D341Med (cell line): ENCODE results near the gene SMIM41.
"Not testable (repeated sequence)": the region's sequence is repeated elsewhere in the genome, so short reads cannot be mapped to it uniquely, and the experiment has no call there.

Experiments
- DNase-seq: peaks from one replicate; pipeline ENCODE4 v3.0.0; 2012; ENCODE audit warnings: low spot score

The SMIM41 gene

DNA sequence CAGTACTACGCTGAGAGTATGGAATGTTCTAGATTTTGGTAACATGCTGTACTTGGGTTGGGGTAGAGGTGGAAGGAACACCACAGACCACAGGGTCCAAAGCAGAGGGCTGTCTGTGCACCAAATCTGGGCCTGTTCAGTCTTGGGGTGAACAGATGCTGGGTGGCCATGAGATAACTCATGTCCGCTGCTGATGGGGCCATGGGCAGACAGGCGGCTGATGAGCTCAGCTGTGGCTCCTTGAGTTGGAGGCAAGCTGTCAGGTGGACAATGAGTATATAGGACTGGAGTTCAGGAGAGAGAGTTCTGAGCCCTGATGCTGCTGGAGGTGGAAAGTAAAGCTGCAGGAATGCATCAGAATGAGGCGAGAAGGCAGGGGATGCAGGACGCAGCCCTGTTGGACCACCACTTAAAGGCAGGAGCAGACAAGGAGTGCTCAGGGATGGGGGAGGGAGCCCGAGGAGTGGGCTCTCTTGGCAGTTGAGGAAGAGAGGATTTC is 6.2 kb downstream of the SMIM41 start:
- DNase-seq: peak; percentile 18

DNA sequence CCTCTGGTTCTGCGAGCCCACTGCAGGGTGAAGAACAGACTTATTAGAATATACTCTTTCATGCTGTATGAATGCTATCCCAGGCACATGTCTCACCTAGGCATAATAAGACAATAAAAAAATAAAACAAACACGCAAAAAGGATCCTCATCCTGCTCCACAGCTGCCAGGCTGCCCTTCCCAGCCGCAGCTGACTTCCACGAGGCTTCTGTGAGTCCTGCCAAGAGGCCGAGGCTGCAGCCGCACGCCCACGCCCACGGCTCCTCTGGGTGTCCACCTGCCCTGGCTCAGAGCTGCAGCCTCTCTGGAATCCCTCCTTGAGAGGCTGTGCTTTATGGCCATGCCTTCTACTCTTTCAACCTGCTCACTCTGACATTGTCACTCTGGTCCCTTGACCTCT is 6.9 kb downstream of the SMIM41 start:
- DNase-seq: no peak

DNA sequence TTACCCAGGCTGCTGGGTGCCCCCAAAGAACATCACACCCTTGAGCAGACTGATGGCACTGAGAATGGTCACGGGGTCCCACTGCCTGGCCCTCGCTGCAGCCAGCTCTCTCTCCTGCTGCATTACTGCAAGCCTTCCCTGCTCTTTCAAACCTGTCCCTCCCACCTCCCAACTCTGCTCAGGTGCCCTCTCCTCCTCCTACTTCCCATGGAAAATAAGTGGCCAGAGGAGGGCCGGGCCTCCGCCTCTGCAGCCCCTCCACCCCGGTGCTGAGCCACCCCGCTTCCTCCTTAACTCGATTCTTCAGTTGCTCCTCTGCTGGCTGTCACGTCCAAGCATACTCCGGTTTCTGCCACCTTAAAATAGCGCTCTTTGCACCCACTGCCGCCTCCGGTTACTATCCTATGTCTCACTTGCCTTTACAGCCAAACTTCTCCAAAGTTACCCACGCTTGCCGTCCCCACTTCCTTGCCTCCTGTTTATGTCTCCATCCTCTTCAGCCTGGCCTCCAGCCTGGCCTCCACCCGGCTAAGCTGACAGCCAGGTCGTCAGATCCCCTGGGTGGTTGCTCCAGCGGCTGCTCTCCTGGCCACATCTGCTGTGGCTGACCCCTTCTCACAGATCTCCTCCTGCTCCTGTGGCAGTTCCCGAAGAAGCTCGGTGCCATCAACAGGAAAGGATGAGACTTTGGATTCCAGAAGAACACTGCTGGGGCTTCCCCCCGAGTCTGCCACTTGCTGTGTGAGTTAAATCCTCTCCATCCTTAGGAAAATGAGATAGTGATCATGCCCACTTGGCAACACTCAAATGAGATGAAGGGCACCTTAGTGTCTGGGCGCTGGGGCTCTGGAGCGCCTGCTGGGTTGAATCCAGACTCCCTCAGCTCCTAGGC is 7.7 kb downstream of the SMIM41 start:
- DNase-seq: no peak

DNA sequence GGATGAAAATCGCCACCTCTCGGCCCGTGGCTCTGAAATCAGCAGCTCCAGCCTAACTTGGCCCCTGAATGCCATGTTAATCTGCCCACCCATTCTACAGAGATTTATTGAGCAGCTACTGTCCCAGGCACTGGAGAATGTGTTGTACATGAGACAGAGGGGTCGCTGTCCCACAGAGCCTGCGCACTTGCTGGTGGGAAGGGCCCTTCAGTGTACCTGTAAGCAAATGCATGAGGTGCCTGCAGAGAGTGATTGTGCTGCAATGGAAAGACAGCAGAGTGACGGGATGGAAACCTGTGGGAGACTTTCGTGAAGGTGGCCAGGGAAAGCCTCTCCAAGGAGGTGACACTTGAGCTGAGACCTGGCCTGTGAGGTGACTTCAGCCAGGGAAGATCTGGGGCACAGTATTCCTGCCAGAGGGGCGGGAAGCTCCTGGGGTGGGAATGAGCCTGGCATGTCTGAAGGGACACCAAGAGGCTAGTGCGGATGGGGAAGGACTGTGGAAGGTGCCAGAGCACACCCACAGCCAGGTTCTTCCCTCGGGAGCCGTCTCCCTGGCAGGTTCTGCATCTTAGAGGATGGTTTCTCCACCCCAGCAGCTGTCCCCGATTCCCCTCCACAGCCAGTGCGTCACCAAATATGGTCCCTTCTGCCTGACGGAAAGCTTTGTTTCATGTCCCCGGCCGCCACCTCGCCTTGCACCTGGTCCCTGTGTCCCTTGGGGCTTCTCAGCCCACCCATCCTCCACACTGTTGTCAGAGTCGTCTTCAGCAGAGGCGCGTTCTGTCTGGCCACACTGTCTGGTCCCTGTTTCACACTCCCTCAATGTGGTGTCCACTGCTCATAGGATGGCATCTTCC is 8.7 kb downstream of the SMIM41 start:
- peak; percentile 63 for DNase-seq

DNA sequence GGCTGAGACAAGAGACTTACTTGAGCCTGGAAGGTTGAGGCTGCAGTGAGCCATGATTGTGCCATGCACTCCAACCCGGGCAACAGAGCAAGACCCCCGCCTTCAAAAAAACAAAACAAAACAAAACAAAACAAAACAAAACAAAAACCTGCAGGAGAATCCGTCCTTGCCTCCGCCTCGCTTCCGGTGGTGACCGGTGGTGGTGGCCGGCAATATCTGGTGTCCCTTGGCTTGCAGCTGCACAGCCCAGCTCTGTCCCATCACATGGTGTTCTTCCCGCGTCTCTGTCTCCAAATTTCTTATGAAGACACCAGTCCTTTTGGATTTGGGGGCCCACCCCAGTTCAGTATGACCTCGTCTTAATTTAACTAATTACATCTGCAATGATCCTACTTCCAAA is 10.0 kb downstream of the SMIM41 start:
- DNase-seq: no peak

DNA sequence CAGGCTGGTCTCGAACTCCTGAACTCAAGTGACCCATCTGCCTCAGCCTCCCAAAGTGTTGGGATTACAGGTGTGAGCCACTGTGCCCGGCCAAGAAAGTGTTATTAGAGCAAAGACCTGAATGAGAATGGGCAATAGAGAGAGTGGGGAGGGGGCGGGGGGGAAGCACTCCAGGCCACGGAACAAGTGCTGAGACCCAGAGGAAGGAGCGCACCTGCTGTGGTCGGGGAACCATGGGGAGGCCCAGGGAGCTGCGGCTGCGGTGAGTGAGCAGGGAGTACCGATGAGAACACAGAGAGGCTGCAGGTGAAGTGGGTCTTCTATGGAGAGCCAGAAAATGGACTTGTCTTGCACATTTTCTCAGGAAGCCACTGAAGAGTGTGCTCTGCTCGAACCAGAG is 10.8 kb downstream of the SMIM41 start:
- DNase-seq: no peak

DNA sequence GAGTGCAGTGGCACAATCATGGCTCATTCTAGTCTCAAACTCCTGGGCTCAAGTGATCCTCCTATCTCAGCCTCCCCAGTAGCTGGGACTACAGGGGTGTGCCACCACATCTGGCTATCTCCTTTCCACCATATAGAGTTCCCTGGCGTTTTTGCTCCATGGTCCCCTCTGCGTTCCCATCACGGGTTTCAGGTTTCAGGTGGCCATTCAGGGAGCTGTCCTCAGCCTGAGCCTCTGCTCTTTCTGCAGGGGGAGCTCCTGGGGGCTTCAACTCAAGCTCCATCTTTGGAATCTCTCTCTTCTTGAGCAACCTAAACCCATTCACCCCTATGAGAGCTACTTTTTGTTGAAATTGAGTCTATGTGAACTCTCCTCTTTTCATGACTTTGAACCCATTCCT is 11.6 kb downstream of the SMIM41 start:
- DNase-seq: no peak

DNA sequence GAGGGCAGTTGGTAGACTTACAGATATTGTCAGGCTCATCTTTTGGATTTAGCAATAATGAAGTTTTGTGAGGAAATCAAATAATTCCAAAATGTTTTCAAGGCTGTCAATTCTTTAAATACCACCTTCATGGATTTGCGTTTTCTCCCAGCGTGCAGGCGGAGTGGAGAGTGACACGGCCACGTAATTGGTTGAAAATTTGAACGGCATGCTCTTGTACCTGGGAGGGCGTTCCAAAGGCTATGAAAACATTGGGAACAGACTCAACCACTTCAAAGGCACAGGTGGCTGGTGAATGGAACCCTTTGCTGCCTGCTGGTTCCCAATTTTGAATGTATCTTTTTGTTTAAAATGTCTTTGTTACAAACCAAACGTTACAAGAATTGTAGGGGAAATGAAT is 12.4 kb downstream of the SMIM41 start:
- no peak for DNase-seq

DNA sequence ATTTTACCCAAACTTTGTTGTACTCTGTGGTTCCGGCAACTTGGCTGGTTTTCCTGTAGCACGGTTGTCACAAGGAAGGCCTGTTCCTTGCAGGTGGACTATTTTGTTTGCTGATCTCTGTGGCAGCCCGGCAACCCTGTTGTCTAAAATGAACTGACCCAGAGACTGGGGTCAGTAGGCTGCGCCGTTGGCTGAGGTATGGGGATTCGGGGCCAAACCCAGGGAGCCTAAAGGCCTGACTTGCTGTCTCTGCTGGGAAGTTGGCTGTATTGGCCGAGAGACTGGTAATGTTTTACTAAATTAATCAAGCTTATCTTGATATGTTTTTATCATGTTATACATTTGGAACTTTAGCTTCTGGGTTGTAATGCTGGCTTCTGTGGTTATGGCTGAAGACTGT is 13.8 kb downstream of the SMIM41 start:
- DNase-seq: no peak

DNA sequence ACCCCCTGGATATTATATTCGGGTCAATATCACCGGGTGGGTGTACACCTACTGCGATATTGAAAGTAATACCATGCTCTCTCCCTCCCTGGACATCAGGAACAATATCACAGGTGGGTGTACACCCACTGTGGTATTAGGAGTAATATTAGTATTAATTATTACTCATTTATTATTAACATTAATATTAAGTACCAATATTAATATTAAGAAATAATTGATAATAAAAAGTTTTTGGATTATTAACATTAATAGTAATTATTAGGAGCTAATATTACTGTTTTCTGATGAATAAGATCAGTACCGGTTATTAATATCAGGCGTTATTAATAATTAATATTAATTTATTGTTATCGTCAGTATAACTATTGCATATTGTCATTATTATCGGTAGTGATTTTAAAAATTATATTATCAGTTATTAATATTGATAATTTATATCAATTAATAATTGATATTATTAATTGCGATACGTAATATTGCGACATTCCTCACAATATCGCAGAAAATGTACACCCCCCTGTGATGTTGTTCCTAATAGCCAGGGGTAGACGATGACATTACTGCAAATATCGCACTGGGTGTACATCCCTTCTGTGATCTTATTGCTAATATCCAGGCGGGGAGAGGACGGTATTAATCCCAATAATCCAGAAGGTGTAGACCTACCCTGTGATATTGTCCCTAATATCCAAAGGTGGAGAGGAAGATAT is 17.0 kb downstream of the SMIM41 start:
- DNase-seq: no peak

DNA sequence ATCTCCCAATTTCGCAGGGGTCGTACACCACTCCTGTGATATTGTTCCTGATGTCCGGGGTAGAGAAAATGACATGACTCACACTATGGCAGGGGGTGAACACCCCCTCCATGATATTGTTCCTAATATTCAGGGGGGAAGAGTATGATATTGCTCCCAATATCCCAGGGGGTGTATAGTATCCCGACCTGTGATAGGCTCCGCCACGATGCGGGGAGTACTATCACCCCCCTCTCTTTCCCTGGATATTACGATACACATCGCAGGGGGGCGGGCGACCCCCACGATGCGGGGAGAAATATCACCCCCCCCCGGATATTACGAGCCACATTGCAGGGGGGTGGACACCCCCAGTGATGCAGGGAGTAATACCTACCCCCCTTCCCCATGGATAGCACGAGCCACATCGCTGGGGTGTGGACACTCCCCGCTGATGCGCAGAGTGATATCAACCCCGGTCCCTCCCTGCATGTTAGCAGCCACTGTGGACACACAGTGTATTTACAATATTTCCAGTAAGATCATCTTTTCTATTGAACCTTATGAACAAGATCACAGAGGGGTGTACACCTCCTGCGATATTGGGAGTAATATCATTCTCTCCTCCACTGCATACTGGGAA is 17.7 kb downstream of the SMIM41 start:
- DNase-seq: no peak

DNA sequence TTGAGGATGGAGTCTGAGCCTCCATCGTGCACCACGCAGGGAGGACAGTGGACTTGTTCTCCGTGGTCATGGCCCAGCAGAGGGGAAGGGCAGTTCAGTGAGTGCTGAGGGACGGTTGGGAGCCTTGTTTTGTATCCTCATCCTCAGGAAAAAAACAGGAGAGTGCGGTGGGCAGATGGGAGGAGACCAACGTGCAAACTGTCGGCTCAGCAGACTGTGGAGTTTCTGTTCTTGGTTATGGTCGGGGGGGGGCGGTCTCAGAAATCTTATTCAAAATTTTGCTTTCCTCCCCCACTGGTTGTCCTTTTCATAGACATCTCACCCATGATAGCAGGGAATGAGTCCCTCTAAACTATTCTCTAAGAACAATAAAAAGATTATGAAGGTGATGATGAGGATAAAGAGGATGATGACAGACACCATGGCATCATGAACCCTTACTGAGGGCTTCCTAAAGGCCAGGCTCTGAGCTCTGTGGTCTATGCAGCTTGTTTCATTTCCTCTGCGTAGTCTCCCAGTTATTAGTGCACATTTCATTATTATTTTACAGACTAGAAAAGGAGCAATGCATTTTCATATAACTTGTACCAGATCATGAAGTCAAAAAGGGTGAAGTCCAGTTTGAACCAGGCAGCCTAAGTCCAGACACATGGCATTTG is 25.1 kb downstream of the SMIM41 start:
- not testable (repeated sequence) for DNase-seq

DNA sequence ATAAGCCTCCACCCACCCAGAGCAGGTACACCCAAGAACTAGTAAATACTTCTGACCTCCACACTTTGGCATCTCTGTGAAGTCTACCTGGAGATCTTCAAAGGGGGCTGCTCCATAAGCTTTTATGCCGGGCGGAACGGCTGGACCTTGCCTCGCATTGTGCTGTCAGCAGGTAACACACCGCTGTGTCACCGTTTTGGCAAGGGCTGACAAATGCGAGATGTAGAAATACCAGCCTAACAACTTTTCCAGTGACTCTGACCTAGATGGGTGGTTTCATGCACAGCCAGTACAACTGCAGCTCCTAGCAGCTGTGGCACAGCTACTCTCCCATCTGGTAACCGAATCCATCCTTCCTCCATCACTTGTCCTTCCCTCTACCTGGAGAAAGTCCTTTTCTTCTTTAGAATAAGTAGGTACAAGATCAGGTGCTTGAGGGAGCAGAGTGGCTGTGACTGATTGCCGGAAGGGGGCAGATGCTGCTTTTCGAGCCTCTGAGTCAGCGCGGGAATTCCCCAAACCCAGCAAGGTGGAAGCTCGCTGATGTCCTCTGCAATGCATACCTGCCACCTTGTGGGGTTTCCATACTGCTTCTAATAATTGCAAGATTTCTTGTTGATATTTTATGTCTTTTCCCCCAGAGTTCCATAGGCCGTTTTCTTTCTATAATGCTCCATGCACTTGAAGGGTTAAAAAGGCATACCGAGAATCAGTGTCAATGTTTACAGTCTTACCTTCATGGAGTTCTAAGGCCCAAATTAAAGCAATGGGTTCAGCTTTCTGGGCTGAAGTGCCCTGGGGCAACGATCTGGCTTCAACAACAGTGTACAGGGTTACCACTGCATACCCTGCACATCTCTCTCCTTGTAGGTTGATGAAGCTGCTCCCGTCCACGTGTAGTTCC is 37.0 kb downstream of the SMIM41 start:
- DNase-seq: not testable (repeated sequence)

DNA sequence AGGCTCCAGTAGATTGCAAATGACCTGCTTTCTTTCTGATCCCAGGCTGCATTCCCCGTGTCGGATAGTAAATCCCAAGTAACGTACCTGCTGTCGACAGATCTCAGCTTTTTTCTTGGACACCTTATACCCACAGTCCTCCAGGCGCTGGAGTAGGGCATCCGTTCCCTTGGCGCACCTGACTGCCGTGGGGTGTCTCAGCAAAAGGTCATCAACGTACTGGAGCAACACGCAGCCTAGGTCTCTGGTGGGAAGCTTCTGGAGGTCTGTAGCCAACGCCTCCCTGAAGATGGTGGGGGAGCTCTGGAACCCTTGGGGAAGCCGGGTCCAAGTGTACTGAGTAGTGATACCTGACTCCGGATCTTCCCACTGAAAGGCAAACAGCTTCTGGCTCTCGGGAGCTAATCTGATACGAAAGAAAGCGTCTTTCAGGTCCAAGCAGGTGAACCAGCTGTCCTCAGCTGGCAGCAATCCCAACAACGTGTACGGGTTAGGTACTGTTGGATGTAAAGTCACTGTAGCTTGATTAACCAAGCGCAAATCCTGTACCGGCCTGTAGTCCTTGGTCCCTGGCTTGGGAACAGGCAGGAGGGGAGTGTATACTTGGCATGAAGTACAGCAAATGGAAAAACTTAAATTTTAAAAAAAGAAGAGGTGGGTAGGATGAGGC is 38.4 kb downstream of the SMIM41 start:
- not testable (repeated sequence) for DNase-seq

DNA sequence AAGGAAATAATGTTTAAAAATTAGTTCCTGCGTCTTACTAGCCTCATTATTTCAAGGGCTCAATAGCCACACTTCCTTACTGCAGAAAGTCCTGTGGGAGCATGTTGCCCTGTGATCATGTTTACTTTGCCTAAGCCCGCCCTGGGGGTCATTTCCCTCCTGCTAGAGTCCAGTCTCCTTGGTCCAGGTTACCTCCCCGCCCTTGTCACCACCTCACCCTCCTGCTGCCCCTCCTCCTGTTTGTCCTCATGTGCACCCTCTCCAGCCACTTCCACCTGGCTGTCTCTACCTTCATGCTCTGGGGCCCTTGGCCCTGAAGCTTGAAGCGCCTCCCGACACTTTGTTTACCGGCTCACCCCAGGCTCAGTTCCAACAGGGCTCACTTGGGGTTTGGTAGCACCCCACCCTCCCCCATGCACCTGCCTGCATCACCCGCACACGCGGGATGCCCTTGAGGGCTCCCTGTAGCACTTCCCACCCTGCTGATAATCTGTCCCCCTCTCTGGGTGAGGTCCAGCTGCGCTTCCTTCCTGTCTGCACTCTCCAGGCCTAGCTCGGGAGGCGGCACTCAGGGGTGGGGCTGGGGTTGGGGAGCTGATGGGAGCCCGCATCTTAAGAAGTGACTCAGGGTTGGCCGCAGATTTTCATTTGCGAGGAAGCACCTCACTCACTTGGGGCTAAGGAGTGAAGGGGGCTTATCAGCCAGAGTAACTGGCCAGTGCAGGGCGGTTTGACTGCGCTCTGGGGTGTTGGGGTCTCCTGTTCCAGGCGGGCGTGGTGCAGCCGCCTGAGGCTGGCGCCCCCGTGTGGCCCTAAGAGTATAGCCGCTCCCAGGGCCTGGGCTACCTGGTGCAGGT is 40.1 kb downstream of the SMIM41 start:
- peak; percentile 86 for DNase-seq

DNA sequence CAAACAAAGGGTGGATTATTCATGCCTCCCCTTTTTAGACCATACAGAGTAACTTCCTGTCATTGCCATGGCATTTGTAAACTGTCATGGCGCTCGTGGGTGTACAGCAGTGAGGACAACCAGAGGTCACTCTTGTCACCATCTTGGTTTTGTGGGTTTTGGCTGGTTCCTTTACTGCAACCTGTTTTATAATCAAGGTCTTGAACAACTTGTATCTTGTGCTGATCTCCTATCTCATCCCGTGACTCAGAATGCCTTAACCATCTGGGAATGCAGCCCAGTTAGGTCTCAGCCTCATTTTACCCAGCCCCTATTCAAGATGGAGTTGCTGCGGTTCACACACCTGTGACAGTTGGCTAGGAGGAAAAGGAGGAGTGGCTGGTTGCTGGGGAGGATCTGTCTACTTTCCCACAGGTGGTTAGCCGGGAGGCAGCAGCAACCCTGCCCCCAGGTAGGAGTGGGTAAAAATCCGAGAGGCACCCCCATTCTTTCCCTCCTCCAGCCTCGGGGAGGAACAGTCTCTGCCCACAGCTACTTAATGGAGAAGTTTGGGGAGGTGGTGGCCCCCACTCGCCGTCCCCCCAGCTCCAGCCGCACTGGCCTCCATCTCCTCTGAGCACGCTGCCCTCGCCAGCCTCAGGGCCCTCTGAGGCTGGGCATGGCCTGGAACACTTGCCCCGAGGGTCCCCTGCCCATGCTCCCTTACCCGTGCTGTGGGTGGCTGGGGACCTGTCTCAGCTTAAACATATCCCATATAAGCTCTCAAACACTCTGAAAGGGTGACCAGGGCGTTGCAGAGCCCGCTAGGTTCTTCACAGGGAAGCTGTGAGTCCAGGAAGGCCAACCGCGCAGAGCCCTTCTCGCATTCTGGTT is 41.7 kb downstream of the SMIM41 start:
- no peak for DNase-seq

DNA sequence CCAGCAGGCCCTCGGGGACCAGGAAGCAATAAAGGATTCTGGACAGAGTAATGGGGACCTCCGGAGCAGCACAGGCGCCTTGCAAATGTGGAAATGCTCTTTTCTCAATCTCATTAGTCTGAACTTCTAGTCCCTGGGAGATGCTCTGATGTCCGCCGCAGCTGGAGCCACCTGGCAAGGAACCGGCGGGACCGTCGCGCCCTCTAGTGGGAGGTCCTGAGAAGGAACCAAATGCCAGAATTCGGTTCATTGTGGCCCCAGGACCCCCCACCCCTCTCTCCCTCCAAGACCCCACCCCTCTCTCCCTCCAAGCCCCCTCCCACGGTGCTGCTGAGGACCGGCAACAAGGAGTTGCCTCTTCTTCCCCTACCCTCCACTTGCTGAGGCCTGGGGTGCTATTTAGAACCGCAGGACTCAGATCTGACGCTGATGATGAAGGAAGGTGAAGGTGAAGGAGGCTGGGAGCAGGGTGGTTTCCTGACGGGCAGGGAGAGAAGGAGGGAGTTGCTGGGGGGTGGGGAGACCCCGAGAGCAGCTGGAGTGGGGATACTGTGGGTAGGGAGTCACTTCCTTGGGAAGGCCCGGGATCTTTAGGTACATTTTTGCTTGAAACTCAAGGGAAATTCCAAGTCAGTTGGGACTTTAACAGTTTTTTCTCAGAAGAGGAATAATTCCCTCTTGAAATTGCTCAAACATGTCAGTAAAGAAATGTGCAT is 42.5 kb downstream of the SMIM41 start:
- peak; percentile 86 for DNase-seq
